ENCODE data around the gene PLAAT3.
"Not testable (repeated sequence)": the region's sequence is repeated elsewhere in the genome, so short reads cannot be mapped to it uniquely, and the experiment has no call there.

- TF ChIP-seq CTCF, EP300 (IDR thresholded peaks at IDR 0.05): not testable (repeated sequence)
Observed at GRCh38 chr11:63529373-63529772, 84.9 kb downstream of the PLAAT3 start.

All from suprapubic skin (tissue), 3 donors.